Measurements from ENCODE around the gene ABTB2.
"Not testable (repeated sequence)": the region's sequence is repeated elsewhere in the genome, so short reads cannot be mapped to it uniquely, and the experiment has no call there.

ABTB2 gene

DNA sequence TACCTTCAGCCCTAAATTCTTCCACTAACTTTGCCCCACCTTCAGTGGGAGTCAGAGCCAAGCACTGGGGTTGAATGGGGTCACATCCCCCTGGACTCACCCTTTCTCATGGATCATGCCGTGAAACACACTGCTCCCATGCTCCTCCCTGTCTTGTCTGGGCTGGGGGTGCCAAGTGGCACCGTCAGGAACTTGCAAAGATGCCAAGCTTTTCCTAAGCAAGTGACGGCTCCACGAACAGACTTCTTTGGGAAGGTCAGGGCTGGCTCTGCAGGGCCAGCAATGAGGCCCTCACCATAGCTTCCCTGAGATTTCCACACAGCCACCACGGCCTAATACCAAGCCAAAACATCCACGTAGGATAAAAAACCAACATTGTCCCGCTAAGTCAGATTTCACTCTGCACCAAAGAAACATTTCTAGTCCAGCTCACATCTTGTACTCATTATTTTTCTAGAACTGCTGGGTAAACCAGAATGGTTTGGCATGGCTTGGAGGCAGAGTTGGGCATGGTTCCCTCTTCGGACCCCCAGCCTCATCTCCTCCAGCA is 175.9 kb downstream of the ABTB2 start:
- no peak for DNase-seq

DNA sequence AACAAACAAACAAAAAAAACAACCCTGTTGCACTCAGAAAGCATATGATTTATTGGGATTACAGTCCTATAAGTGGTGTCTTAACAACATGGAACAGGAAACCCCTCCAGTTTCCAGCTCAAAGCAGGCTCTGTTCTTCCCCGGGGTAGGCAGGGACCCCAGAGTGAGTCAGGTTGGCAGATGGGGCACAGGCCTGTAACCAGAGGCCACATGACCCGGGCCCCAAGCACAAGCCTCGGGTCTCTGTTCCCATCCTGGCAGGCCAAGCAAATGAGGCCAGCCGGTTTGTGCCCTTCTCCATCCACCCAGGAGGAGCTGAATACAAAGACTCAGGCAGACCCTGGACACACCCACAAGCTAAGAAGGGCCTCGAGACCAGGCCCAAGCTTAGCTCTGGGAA is 176.6 kb downstream of the ABTB2 start:
- no peak for DNase-seq

DNA sequence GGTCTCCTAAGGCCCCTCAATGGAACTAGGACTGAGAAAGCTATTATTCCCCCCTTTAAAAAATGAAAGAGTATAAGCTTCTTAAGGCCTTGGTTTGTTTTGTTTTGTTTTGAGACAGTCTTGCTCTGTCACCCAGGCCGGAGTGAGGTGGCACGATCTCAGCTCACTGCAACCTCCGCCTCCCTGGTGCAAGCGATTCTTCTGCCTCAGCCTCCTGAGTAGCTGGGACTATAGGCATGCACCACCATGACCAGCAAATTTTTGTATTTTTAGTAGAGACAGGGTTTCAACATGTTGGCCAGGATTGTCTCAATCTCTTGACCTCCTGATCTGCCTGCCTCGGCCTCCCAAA is 177.0 kb downstream of the ABTB2 start:
- DNase-seq: not testable (repeated sequence)

DNA sequence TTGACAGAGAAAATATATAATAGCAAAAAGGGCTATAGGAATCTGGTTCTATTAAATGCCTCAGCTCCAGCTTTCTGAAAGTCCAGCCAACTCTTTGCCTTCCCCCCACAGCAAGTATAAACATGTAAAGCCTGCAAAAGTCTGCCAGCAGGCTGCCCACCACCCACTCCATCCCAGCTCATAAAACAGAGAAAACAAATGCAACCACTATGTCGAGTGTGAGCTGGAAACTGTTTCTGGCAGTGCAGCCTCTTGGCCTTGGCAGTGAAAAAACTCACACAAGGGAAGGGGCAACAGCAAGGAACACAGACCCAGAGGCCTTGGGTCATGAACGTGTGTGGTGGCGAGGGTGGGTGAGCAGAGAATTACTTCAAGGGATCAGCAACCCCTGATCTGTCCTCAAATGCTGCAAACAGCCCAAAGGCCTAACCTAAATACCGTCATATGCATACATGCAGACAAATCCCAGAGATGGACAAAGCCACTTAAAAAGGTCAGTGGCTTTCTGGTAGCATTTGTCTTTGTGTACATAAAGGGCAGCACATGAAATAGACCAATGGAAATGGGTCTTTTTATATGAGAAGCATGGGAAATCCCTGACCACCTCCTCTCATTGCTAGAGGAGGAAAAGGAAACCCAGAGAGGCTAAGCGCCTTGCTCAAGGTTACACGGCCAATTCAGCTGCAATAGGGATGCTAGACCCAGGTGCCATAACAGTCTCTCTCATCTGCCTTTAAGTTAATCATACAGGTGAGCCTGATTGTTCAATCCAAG is 177.6 kb downstream of the ABTB2 start:
- DNase-seq: no peak

DNA sequence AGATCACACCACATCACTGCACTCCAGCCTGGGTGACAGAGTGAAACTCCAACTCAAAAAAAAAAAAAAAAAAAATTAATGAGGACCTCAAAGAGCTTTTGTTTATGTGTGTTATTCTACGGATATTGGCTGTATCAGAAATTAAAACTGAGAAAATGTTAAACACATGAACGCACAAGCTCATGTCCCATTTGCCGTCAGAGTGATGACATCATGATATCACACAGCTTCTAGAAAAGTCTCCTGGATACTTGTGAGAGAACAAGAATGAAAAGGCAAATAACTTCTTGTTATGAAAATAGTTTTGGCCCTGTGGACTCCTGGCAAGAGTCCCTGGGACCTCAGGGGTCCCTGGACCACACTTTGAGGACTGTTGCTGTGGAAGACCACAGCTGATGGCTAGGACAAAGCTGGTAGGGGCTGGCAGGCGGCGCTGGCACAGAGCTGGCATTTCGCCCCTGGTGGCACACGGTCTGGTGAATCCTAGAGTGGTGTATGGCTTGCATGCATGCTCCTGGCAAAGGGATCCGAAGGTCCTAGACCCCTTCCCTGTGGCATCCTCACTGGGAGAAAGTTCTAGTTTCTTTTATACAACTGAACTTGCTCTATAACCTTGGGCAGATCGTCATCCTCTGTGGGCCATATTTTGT is 178.7 kb downstream of the ABTB2 start:
- no peak for DNase-seq

- DNase-seq: no peak
Observed at GRCh38 chr11:34178209-34178821, 179.5 kb downstream of the ABTB2 start.

GRCh38 chr11:34176751-34177209 is 181.0 kb downstream of the ABTB2 start:
- DNase-seq: no peak

DNA sequence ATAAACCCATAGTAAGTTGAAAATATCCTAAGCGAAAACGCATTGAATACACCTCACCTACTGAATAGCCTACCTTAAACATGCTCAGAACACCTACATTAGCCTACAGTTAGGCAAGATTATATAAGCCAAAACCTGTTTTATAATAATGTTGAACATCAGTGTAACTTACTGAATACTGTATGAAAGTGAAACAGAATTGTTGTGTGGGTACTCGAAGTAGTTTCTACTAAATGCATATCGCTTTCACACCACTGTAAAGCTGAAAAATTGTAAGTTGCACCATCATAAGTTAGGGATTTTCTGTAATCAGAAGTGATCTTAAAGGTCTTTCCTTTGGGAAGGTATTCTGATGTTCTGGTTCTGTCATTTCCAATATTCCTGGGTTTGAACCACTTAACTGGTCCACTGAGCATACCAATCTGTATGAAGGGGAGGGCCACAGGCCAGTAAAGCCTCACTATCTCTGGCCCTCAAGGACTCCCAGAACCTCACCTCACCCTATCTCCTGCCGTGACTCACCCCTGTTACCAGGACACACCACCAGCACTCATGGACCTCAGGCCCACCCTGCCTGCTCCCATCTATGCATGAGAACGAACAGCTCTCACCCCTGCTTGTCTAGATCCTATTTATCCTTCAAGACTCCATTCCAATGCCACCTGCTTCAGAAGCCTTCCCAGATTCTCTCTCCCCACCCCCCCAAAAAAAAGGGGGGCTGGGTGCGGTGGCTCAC is 182.4 kb downstream of the ABTB2 start:
- no peak for DNase-seq

GRCh38 chr11:34174412-34175041 is 183.3 kb downstream of the ABTB2 start:
- DNase-seq: peak; percentile 82

DNA sequence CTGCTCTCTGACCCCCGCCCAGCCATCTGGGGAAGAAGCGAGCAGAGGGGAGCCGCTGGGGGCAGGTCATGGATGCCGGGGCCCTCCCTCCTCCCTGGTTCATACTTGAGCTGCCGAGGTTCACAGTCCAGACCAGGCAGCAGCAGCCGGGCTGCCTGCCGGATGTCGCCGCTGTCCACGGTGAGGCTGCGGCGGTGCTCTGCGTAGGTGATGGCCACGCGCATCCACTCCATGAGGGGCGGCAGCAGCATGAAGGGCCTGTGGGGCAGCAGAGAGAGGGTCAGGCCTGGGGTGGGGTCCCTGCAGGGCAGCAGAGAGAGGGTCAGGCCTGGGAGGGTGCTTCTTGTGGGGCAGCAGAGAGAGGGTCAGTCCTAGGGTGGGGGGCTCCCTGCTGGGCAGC is 184.8 kb downstream of the ABTB2 start:
- no peak for DNase-seq

- no peak for DNase-seq
Observed at GRCh38 chr11:34169686-34170085, 188.1 kb downstream of the ABTB2 start.

DNA sequence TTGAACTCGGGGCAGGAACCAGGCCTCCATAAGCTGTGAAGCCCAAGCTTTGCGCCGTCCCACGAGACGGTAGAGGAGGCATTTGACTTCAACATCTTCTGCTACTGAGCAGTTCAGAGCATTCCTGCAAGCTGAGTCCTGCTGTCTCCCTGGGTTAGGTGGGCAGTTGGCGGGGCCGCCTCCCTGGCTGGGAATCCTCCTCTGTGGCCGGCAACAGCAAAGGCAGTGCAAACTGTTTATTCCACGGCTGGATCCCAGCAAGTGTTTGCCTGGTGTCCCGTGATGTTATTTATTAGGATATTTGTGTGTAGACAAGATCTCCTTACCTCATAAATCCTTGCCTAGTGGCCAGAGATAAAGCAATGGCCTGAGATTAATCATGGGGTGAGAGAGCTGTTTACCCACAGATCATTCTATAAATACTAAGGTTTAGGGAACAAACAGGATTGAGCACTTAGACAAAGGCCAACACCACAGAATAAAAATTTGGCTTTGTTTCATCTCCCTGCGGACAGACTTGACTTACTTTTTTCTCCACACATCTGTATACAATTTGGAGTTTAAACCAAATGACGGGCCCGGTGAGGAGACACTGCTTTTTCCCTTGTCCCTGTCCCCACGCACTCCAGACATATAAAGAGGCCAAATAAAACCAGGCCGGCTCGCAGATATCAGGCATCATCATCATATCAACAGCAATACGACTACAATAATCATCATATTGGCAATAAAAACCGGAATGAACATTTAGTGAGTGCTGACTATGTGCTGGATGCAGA is 189.0 kb downstream of the ABTB2 start:
- no peak for DNase-seq

- no peak for DNase-seq
Observed at GRCh38 chr11:34167961-34168360, 189.8 kb downstream of the ABTB2 start.

DNA sequence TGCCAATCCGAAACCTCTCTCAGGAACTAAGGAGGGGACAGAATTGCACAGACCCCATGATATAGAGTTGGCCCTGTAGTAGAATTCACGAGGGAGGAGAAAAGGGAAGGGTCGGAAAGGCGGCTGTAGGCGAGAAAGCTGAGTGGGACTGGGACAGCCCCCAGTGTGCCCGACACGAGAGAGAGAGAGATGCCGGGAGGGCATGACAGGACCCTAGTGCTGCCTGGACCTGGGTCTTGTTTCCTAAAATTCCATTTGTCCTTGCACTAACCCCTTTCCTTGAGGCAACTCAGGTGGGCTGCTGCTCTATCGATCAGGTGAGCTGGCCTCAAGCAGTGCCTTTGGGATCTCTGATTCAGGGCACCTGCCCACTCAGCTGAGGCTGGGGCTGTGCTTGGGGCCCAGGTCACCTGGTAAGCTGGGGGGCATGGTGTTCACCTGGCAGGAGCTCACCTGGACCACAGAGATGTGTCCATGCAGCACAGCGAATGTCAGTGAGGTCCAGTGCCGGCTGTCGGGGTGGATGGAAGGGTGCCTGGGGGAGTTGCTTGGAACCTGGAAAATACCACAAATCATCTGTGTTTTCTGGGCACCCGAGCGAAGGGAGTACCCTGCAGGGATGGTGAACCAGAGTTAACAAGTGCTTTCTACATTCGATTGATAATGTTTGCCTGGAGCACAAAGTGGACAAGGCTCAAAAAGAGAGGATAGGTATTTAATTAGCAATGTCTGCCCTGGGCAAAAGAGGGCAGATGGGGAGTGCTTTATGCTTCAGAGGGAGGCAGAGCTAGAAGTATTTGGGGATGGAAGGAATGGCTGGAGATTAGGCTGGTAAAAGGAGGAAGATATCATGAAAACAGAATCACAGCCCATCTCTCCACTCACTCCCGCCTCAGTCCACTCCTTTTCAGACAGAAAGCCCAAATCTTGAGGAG is 190.7 kb downstream of the ABTB2 start:
- DNase-seq: no peak

- no peak for DNase-seq
Observed at GRCh38 chr11:34165786-34166555, 191.8 kb downstream of the ABTB2 start.

DNA sequence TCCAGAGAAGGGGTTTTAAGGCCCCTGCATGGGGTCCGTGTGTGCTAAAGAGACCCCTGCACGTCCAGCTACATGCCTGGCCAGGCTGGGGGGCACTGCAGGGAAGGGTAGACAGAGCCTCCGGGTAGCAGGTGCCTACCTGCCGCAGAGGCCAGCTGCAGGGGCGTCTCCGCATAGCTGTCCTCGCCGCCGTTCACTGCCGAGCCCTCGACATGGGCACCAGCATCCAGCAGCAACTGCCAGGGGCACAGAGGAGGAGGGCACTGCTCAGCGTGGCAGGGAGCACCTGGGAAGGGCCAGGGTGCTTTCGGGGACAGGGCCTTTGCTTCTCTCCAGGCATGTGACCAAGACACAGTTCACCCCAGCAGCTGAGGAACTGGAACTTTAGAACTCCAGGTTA is 192.7 kb downstream of the ABTB2 start:
- DNase-seq: no peak

- DNase-seq: no peak
Observed at GRCh38 chr11:34162856-34163255, 195.0 kb downstream of the ABTB2 start.

- DNase-seq: no peak
Observed at GRCh38 chr11:34162493-34162820, 195.4 kb downstream of the ABTB2 start.

- no peak for DNase-seq
Observed at GRCh38 chr11:34161812-34162492, 195.9 kb downstream of the ABTB2 start.

All from stimulated activated CD4-positive, alpha-beta T cell treated with anti-CD3 and anti-CD28 coated beads, Interleukin-12 subunit alpha, Interleukin-12 subunit beta, amount 100 ng/mL, for 4 hours (primary cell).